Fibroblast of mammary gland (primary cell): ENCODE data around the gene ZBED2.

ENCODE experiments used
- DNase-seq: peaks from one replicate; pipeline ENCODE4 v3.0.0-alpha.2; 2010; ENCODE audit warnings: low read depth
- H3K4me3 ChIP-seq: 2 replicates; pipeline ENCODE4 v1.5.1; 2011; ENCODE audit warnings: low read depth, mild to moderate bottlenecking, low read length, moderate library complexity; ENCODE audit not compliant: control insufficient read depth
- TF ChIP-seq, protein P1 (sequence below): conservative IDR thresholded peaks from 2 replicates; pipeline ENCODE4 v1.5.1; 2011; ENCODE audit warnings: low read depth, low read length, inconsistent platforms; ENCODE audit not compliant: control insufficient read depth, insufficient read depth

The ZBED2 gene

DNA sequence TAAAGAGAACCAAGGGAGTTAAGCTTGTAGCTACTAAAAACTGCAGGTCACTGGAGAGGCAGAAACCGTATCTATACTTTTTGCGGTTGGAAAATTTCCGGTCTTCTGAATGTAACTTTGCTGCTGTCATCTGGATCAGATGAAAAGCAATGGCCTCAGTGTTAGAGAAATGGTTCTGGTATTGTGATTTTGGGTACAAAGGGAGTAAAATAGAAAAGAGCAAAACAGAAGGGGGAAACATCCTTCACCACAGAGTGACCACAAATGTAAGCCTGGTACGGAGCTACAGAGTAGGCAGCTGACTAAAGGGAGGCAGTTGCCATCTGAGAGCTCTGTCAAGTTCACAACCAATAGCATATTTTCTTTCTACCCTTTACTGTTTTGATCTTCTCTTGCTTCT lies 47.5 kb downstream of the ZBED2 start:
- H3K4me3 ChIP-seq = no peak overlapping the region
- DNase-seq = no peak
- TF ChIP-seq, protein P1, sequence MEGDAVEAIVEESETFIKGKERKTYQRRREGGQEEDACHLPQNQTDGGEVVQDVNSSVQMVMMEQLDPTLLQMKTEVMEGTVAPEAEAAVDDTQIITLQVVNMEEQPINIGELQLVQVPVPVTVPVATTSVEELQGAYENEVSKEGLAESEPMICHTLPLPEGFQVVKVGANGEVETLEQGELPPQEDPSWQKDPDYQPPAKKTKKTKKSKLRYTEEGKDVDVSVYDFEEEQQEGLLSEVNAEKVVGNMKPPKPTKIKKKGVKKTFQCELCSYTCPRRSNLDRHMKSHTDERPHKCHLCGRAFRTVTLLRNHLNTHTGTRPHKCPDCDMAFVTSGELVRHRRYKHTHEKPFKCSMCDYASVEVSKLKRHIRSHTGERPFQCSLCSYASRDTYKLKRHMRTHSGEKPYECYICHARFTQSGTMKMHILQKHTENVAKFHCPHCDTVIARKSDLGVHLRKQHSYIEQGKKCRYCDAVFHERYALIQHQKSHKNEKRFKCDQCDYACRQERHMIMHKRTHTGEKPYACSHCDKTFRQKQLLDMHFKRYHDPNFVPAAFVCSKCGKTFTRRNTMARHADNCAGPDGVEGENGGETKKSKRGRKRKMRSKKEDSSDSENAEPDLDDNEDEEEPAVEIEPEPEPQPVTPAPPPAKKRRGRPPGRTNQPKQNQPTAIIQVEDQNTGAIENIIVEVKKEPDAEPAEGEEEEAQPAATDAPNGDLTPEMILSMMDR = no peak

DNA sequence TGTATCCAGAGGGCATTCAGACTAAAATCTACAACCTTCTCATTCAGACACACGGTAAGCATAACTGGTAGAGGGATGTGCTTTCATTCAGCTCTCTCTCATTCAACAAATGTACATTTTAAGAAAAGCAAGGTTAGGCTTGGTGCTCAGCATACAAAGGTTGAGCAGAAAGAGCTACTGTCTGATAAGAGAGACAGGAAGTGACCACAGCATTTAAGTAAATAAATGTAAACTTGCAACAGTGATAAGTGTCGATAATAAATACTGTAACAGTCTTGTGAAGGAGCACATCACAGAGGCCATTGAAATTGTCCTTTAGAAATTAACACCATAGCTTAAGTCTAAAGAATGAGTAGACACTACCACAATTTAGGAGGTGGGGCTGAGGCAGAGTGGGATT lies 49.8 kb downstream of the ZBED2 start:
- H3K4me3 ChIP-seq = no peak overlapping the region
- TF ChIP-seq, protein P1 = no peak
- no peak for DNase-seq
